Measurements from ENCODE around the gene GNG7. TPM values are rescaled to one million over a fixed set of nuclear protein-coding genes. Genes with fewer than 3 reads are reported as not detected.

GNG7 gene
- polyA plus RNA-seq, 1 of the 3 experiments (the other 2 are of a cell fraction), result 2.2 TPM

DNA sequence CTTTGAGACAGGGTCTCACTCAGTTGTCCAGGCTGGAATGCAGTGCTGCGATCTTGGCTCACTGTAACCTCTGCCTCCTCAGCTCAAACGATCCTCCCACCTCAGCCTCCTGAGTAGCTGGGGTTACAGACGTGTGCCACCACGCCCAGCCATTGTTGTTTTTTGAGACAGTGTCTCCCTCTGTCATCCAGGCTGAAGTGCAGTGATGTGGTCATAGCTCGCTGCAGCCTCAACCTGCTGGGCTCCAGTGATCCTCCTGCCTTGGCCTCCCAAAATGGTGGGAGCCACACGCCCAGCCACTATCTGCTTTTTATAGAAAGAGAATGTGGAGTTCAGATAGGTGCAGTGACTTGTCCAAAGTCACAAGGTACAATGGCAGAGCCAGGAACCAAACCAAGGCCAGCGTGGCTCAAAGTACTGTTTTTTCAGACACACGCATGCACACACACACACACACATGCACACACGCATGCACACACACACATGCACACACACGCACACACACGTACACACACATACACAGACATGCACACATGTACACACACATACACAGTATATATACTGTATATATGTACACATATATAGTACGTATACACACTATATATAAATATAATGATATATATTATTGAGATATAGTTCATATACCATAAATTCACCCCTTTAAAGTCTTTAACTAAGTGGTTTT lies 220.0 kb downstream of the GNG7 start:
- 45% methylated on average over 12 of the region's 12 CpGs for WGBS (ENCODE audit: low lambda C conversion rate)

DNA sequence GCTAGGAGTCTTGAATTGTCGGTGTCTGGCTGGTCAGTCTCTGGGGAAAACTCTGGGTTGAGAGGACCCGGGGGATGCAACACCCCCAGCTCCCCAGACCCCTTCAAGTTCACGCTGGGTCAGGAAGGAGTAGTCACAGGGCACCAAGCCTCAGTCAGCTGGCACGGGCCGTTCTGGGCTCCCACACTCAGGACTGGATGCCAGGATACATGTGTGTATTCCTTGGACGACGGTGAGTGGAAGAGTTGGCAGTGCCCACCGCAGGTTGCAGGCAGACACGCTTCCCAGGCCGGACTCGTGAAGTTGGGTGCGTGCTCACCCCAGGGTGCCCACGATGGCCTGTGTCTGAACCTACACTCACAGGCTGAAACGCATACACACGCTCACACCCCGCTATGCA lies 221.0 kb downstream of the GNG7 start:
- H3K4me3 ChIP-seq (ENCODE audit: low read depth in 2 of 2, low read length in 1 of 2), result no peak overlapping the region

More for the DNA sequence above, 220.0 kb downstream of the GNG7 start:
- Histone ChIP-seq H3K79me2 (ENCODE audit: insufficient read depth) (peaks cover 19% of the 10 kb centered on the region), H3K27ac (ENCODE audit: low read depth in 2 of 2, low read length in 1 of 2) (no peak overlapping the region), H3K4me1 (ENCODE audit: control insufficient read depth in 1 of 2, insufficient read depth in 2 of 2, low read depth in 1 of 2, low read length in 1 of 2) (peaks cover 6% of the 10 kb centered on the region in 2 experiments; a peak in 1 of 4 replicates), H3K4me2 (no peak overlapping the region), H3F3A (replicated peaks; ENCODE audit: insufficient read depth) (peaks cover 32% of the 10 kb centered on the region), H4K20me1 (ENCODE audit: insufficient read depth) (peaks cover 16% of the 10 kb centered on the region), H3K9ac (no peak overlapping the region), H3K9me3 (peaks cover 5% of the 10 kb centered on the region; the same call in 1 of the 2 replicates), H3K36me3 (replicated peaks in 1 of 2; ENCODE audit: control insufficient read depth in 1 of 2, insufficient read depth in 2 of 2, low read length in 1 of 2) (no peaks in the 10 kb centered on the region), H3K9me2 (no peaks in the 10 kb centered on the region), H3K27me3 (ENCODE audit: insufficient read depth) (no peaks in the 10 kb centered on the region), H3K4me3 (ENCODE audit: low read depth in 2 of 2, low read length in 1 of 2) (no peak overlapping the region), H2AFZ (ENCODE audit: low read depth) (no peak overlapping the region)
- no peak for DNase-seq
- TF ChIP-seq, protein P1, sequence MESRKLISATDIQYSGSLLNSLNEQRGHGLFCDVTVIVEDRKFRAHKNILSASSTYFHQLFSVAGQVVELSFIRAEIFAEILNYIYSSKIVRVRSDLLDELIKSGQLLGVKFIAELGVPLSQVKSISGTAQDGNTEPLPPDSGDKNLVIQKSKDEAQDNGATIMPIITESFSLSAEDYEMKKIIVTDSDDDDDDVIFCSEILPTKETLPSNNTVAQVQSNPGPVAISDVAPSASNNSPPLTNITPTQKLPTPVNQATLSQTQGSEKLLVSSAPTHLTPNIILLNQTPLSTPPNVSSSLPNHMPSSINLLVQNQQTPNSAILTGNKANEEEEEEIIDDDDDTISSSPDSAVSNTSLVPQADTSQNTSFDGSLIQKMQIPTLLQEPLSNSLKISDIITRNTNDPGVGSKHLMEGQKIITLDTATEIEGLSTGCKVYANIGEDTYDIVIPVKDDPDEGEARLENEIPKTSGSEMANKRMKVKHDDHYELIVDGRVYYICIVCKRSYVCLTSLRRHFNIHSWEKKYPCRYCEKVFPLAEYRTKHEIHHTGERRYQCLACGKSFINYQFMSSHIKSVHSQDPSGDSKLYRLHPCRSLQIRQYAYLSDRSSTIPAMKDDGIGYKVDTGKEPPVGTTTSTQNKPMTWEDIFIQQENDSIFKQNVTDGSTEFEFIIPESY (IDR thresholded peaks at IDR 0.05; ENCODE audit: borderline replicate concordance, low read depth), result no peak
- TF ChIP-seq, protein P2, sequence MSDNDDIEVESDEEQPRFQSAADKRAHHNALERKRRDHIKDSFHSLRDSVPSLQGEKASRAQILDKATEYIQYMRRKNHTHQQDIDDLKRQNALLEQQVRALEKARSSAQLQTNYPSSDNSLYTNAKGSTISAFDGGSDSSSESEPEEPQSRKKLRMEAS (IDR thresholded peaks at IDR 0.05; ENCODE audit: low read depth), result no peak
- TF ChIP-seq FOSL2 (IDR thresholded peaks at IDR 0.05; ENCODE audit: borderline replicate concordance, low read depth), result no peak
- TF ChIP-seq NRF1 (IDR thresholded peaks at IDR 0.05; ENCODE audit: low read depth, low read length), result no peak
- TF ChIP-seq SIN3A (IDR thresholded peaks at IDR 0.05; ENCODE audit: borderline replicate concordance, low read depth, low read length), result no peak
- no peak for TF ChIP-seq POLR2AphosphoS5 (IDR thresholded peaks at IDR 0.05; ENCODE audit: low read depth, low read length)
- TF ChIP-seq EP300 (IDR thresholded peaks at IDR 0.05; ENCODE audit: borderline replicate concordance in 1 of 2, low read depth in 1 of 2, low read length in 1 of 2), result no peak
- TF ChIP-seq NFIC (IDR thresholded peaks at IDR 0.05; ENCODE audit: borderline replicate concordance), result no peak
- TF ChIP-seq MXI1 (IDR thresholded peaks at IDR 0.05; ENCODE audit: low read depth, low read length), result no peak
- no peak for TF ChIP-seq GATA2 (CRISPR knock-in tag; IDR thresholded peaks at IDR 0.05)
- no peak for TF ChIP-seq FOXM1 (IDR thresholded peaks at IDR 0.05; ENCODE audit: low read depth)
- TF ChIP-seq TCF12 (IDR thresholded peaks at IDR 0.05), result no peak
- no peak for TF ChIP-seq CHD2 (IDR thresholded peaks at IDR 0.05; ENCODE audit: low read length, partially characterized antibody)
- ChIA-PET CTCF (no interaction called here), POLR2A (no interaction called here)

More for the DNA sequence above, 221.0 kb downstream of the GNG7 start:
- peaks cover 29% of the 10 kb centered on the region for H3K79me2 ChIP-seq (ENCODE audit: insufficient read depth)
- H3F3A ChIP-seq (replicated peaks; ENCODE audit: insufficient read depth), result peaks cover 32% of the 10 kb centered on the region
- H3K9me2 ChIP-seq, result no peaks in the 10 kb centered on the region
- no peak overlapping the region for H3K27ac ChIP-seq (ENCODE audit: low read depth in 2 of 2, low read length in 1 of 2)
- peaks cover 6 to 13% of the 10 kb centered on the region in 2 experiments; a peak in 1 of 4 replicates for H3K4me1 ChIP-seq (ENCODE audit: control insufficient read depth in 1 of 2, insufficient read depth in 2 of 2, low read depth in 1 of 2, low read length in 1 of 2)
- H3K27me3 ChIP-seq (ENCODE audit: insufficient read depth), result no peaks in the 10 kb centered on the region
- H3K36me3 ChIP-seq (replicated peaks in 1 of 2; ENCODE audit: control insufficient read depth in 1 of 2, insufficient read depth in 2 of 2, low read length in 1 of 2), result peaks cover 0 to 5% of the 10 kb centered on the region in 2 experiments
- 55% methylated on average over 14 of the region's 16 CpGs for WGBS (ENCODE audit: low lambda C conversion rate)
- TF ChIP-seq SMC3 (IDR thresholded peaks at IDR 0.05; ENCODE audit: low read depth, low read length), result no peak
- peaks cover 26% of the 10 kb centered on the region for H4K20me1 ChIP-seq (ENCODE audit: insufficient read depth)
- H3K9me3 ChIP-seq, result peaks cover 5% of the 10 kb centered on the region; the same call in 1 of the 2 replicates
- CTCF ChIA-PET, result interaction anchor here (21.1 kb wide), 1 partner anchor 131 kb away, joined by 309 read pairs; no protein-coding TSS in a partner anchor
- POLR2A ChIA-PET, result no interaction called here
- no peak for DNase-seq
- H2AFZ ChIP-seq (ENCODE audit: low read depth), result no peak overlapping the region
- H3K9ac ChIP-seq, result no peak overlapping the region
- no peak overlapping the region for H3K4me2 ChIP-seq
